GM23338 (cell line): ENCODE data around the gene CLPSL2. TPM values are rescaled to one million over a fixed set of nuclear protein-coding genes. Genes with fewer than 3 reads are reported as not detected.

Experiments used
- ATAC-seq: fragments of 200-7000 bp; cut with Tn5 transposase; 3 replicates; pipeline ENCODE4 v1.9.1; 2020
- DNase-seq: peaks from one replicate; pipeline ENCODE4 v3.0.0-alpha.2; 2015; ENCODE audit warnings: low spot score
- H2AFZ ChIP-seq: fragments of 200-600 bp; sonication (generic); 2 replicates; pipeline ENCODE4 v1.8.0; 2016; ENCODE audit warnings: antibody characterized with exemption, mild to moderate bottlenecking, moderate library complexity
- H3F3A ChIP-seq: fragments of 200-600 bp; sonication (generic); replicated peaks from 2 replicates; pipeline ENCODE4 v1.8.0; 2017; ENCODE audit warnings: antibody characterized with exemption, mixed run types, low read depth
- H3K27ac ChIP-seq: fragments of 200-600 bp; sonication (generic); 2 replicates; pipeline ENCODE4 v1.6.1; 2016; ENCODE audit warnings: low read depth
- H3K27me3 ChIP-seq: fragments of 200-600 bp; sonication (generic); 2 replicates; pipeline ENCODE4 v1.8.0; 2016; ENCODE audit warnings: mild to moderate bottlenecking, mixed run types, moderate library complexity; ENCODE audit not compliant: insufficient read depth
- H3K36me3 ChIP-seq: fragments of 200-600 bp; sonication (generic); 2 replicates; pipeline ENCODE4 v1.8.0; 2016; ENCODE audit warnings: mild to moderate bottlenecking; ENCODE audit not compliant: insufficient read depth
- H3K4me1 ChIP-seq: fragments of 200-600 bp; sonication (generic); 2 replicates; pipeline ENCODE4 v1.8.0; 2016; ENCODE audit warnings: mild to moderate bottlenecking, moderate library complexity; ENCODE audit not compliant: insufficient read depth
- H3K4me2 ChIP-seq: fragments of 200-600 bp; sonication (generic); 2 replicates; pipeline ENCODE4 v1.7.1; 2017; ENCODE audit warnings: mixed run types
- H3K4me3 ChIP-seq: fragments of 200-600 bp; sonication (generic); 2 replicates; pipeline ENCODE4 v1.6.1; 2016; ENCODE audit warnings: mixed run types
- H3K79me2 ChIP-seq: fragments of 200-600 bp; sonication (generic); replicated peaks from 2 replicates; pipeline ENCODE4 v1.8.0; 2017; ENCODE audit warnings: mild to moderate bottlenecking; ENCODE audit not compliant: insufficient read depth
- H3K9me2 ChIP-seq: fragments of 200-600 bp; sonication (generic); 2 replicates; pipeline ENCODE4 v1.8.0; 2017; ENCODE audit not compliant: insufficient read depth
- H4K20me1 ChIP-seq: fragments of 200-600 bp; sonication (generic); replicated peaks from 2 replicates; pipeline ENCODE4 v1.8.0; 2017; ENCODE audit warnings: mild to moderate bottlenecking; ENCODE audit not compliant: insufficient read depth
- H3K27ac Mint-ChIP-seq: 2 replicates; pipeline ENCODE4 v1.8.0; 2020; ENCODE audit warnings: inconsistent platforms, mild to moderate bottlenecking, moderate library complexity, mixed read lengths
- H3K27me3 Mint-ChIP-seq: 3 replicates; pipeline ENCODE4 v1.8.0; 2022; ENCODE audit warnings: low read depth, mild to moderate bottlenecking, moderate library complexity, mixed read lengths, inconsistent platforms; ENCODE audit not compliant: insufficient read depth, poor library complexity
- H3K36me3 Mint-ChIP-seq: 3 replicates; pipeline ENCODE4 v1.8.0; 2021; ENCODE audit warnings: low read depth, mild to moderate bottlenecking, inconsistent platforms, moderate library complexity, mixed read lengths
- H3K4me1 Mint-ChIP-seq: 3 replicates; pipeline ENCODE4 v1.8.0; 2020; ENCODE audit warnings: mild to moderate bottlenecking, inconsistent platforms, mixed read lengths
- H3K4me3 Mint-ChIP-seq: 3 replicates; pipeline ENCODE4 v1.8.0; 2021; ENCODE audit warnings: moderate library complexity, mild to moderate bottlenecking, inconsistent platforms, mixed read lengths
- H3K9me3 Mint-ChIP-seq: 3 replicates; pipeline ENCODE4 v1.8.0; 2020; ENCODE audit warnings: moderate library complexity, mild to moderate bottlenecking, inconsistent platforms, mixed read lengths
- CREB1 ChIP-seq: fragments of 250-450 bp; sonication (Bioruptor Pico); IDR thresholded peaks from 2 replicates; pipeline ENCODE4 v1.5.0; 2020; ENCODE audit warnings: low read depth, mild to moderate bottlenecking, moderate library complexity
- CTCF ChIP-seq, 2 experiments: fragments of 200-600 bp in 1 of 2; sonication (generic) in 1 of 2; conservative IDR thresholded peaks; 2 replicates each; pipeline versions ENCODE4 v1.5.1 to v1.6.1; 2016 to 2017; ENCODE audit warnings: antibody characterized with exemption in 2 of 2, low read depth in 2 of 2, mild to moderate bottlenecking in 2 of 2, moderate library complexity in 1 of 2
- ETS1 ChIP-seq: IDR thresholded peaks from 2 replicates; pipeline ENCODE4 v1.6.1; 2016; ENCODE audit warnings: antibody characterized with exemption
- EZH2 ChIP-seq: fragments of 200-600 bp; sonication (generic); IDR thresholded peaks from one replicate; pipeline ENCODE4 v1.8.0; 2017; ENCODE audit warnings: antibody characterized with exemption, mild to moderate bottlenecking, low read depth; ENCODE audit not compliant: unreplicated experiment
- EZH2phosphoT487 ChIP-seq: fragments of 200-600 bp; sonication (generic); IDR thresholded peaks from one replicate; pipeline ENCODE4 v1.8.1; 2018; ENCODE audit warnings: antibody characterized with exemption; ENCODE audit not compliant: unreplicated experiment
- NANOG ChIP-seq: IDR thresholded peaks from 2 replicates; pipeline ENCODE4 v1.6.1; 2016; ENCODE audit warnings: antibody characterized with exemption, borderline replicate concordance
- POLR2AphosphoS5 ChIP-seq: IDR thresholded peaks from 2 replicates; pipeline ENCODE4 v1.6.1; 2016; ENCODE audit warnings: antibody characterized with exemption, low read depth
- REST ChIP-seq: IDR thresholded peaks from one replicate; pipeline ENCODE4 v1.6.1; 2018; ENCODE audit warnings: antibody characterized with exemption; ENCODE audit not compliant: unreplicated experiment
- STAT1 ChIP-seq: IDR thresholded peaks from one replicate; pipeline ENCODE4 v1.6.1; 2016; ENCODE audit warnings: antibody characterized with exemption; ENCODE audit not compliant: unreplicated experiment
- ZNF114 ChIP-seq: fragments of 250-450 bp; sonication (Bioruptor Pico); IDR thresholded peaks from 2 replicates; pipeline ENCODE4 v1.5.0; 2020; ENCODE audit warnings: mild to moderate bottlenecking, moderate library complexity
- ZNF331 ChIP-seq: fragments of 250-450 bp; sonication (Bioruptor Pico); IDR thresholded peaks from 2 replicates; pipeline ENCODE4 v1.5.0; 2020; ENCODE audit warnings: low read depth, mild to moderate bottlenecking, moderate library complexity
- polyA plus RNA-seq: library from polyadenylated mRNA; unstranded; fragments of >200 nt; fragmentation: Nextera tagmentation; extraction: Ambion mirVana; gene quantifications from 2 replicates; pipeline ENCODE4 v1.2.1, GENCODE V29; 2016
- total RNA-seq: library from RNA; depleted of rRNA; stranded (reverse); fragments of >200 nt; shearing (Covaris generic); gene quantifications from 2 replicates; pipeline ENCODE4 v1.2.3, GENCODE V29; 2014

Gene CLPSL2
- total and polyA plus RNA-seq, 2 experiments from 2014 or later = 2.9 to 3.1 TPM

- TF ChIP-seq CTCF (conservative IDR thresholded peaks at IDR 0.05; ENCODE audit: low read depth in 2 of 2) = no peak
- no peak for TF ChIP-seq NANOG
- TF ChIP-seq ZNF331 (CRISPR knock-in tag) = no peak
- no peak for TF ChIP-seq REST
- no peak for TF ChIP-seq ZNF114 (CRISPR knock-in tag)
- no peak for TF ChIP-seq POLR2AphosphoS5
- no peak for TF ChIP-seq CREB1 (CRISPR knock-in tag)
- TF ChIP-seq EZH2phosphoT487 = no peak
- no peak for TF ChIP-seq EZH2
- TF ChIP-seq STAT1 = no peak
Measured at GRCh38 chr6:35794536-35795452, 18.4 kb downstream of the CLPSL2 start (continued).

- Mint-ChIP-seq H3K27ac (0 out of 2 replicates have a peak overlapping the region, but pooled peaks have one; percentile 17), H3K4me3 (no peak overlapping the region), H3K27me3 (peaks cover 8% of the 10 kb centered on the region), H3K4me1 (peaks cover 16% of the 10 kb centered on the region), H3K36me3 (no peaks in the 10 kb centered on the region), H3K9me3 (no peaks in the 10 kb centered on the region)
- Histone ChIP-seq H3K4me2 (no peak overlapping the region), H3K79me2 (no peaks in the 10 kb centered on the region), H2AFZ (no peak overlapping the region), H3K4me1 (peaks cover 8% of the 10 kb centered on the region), H3K4me3 (no peak overlapping the region), H3K27ac (no peak overlapping the region), H3K27me3 (no peaks in the 10 kb centered on the region), H3K9me2 (peaks cover 14% of the 10 kb centered on the region; the same call in 1 of the 2 replicates), H3K36me3 (no peaks in the 10 kb centered on the region), H4K20me1 (no peaks in the 10 kb centered on the region), H3F3A (peaks cover 6% of the 10 kb centered on the region; the same call in 1 of the 2 replicates)
- ATAC-seq (no peak), DNase-seq (no peak)
- no peak for TF ChIP-seq ZNF331 (CRISPR knock-in tag)
- no peak for TF ChIP-seq CTCF (conservative IDR thresholded peaks at IDR 0.05; ENCODE audit: low read depth in 2 of 2)
- no peak for TF ChIP-seq POLR2AphosphoS5
- TF ChIP-seq ETS1 = no peak
- no peak for TF ChIP-seq CREB1 (CRISPR knock-in tag)
- TF ChIP-seq EZH2phosphoT487 = no peak
- TF ChIP-seq STAT1 = no peak
- no peak for TF ChIP-seq NANOG
- no peak for TF ChIP-seq ZNF114 (CRISPR knock-in tag)
- no peak for TF ChIP-seq REST
- TF ChIP-seq EZH2 = no peak
Measured at GRCh38 chr6:35795453-35796071, 19.2 kb downstream of the CLPSL2 start.
